GM12874 (cell line): ENCODE results near the gene PDX1.
A peak's percentile ranks its signal among the peaks of the same experiment; 100 is the strongest.

ENCODE experiments used
- CTCF ChIP-seq: IDR thresholded peaks from 2 replicates; pipeline ENCODE4 v1.5.1; 2011; ENCODE audit warnings: low read depth, mild to moderate bottlenecking, control low read depth, low read length, moderate library complexity; ENCODE audit not compliant: insufficient read depth

PDX1 gene

DNA sequence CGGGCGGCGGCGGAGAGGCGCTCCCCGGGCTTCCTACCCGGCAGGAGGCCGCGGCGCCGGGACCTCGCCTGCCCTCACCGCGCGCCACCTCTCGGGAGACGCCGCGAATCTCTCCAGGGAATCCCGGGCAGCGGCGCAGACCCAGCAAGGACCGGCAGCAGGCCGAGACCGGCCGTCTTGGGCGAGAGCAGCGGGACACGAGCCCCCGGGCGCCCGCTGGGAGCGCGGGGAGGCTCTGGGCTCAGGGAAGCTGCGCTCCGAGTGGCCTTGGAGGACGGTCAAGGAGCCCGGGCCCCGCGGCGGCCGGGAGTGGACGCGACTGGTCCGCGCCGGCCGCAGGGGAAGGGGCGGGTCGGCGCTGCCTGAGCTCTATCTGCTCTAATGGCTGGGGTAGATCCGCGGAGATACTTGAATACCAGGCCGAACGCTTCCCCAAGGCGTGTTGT lies 34.6 kb downstream of the PDX1 start:
- TF ChIP-seq CTCF = no peak

GRCh38 chr13:27955014-27955591 lies 35.3 kb downstream of the PDX1 start:
- no peak for TF ChIP-seq CTCF

DNA sequence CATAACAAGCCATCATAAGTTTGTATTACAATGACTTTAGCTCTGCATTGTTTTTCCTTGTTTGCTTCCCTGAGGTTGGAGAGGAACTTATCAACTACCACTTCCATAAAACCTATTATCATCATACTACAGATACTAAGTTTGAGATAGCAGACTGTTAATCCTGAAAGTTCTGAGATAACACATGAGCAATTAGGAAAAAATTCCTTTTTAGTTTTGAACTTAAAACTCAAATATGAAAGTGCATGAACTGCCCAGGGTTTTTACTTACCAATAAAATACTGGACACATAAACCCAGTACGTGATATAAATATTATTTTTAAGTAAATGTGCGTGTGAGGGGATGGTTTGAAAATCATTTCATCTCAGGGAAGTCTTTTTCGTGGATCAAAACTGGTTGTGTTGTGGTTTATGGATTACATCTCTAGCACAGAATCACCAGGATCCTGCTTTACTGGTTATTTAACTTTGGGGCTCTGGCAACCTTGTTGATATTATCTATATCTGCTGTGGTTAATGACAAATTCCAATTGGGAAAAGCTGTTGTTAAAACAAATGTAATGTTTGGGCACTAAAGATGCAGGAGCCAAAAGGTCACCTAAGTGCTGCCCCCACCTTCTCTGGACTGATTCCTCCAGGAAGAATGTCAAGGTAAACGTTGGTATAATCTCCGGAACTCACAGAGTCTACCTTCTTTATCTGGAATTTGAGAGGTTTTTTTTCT lies 36.9 kb downstream of the PDX1 start:
- TF ChIP-seq CTCF = no peak

GRCh38 chr13:27959976-27960361 lies 40.2 kb downstream of the PDX1 start:
- TF ChIP-seq CTCF = no peak

- peak; percentile 77 for TF ChIP-seq CTCF
Measured at GRCh38 chr13:27960362-27961226, 40.8 kb downstream of the PDX1 start.

DNA sequence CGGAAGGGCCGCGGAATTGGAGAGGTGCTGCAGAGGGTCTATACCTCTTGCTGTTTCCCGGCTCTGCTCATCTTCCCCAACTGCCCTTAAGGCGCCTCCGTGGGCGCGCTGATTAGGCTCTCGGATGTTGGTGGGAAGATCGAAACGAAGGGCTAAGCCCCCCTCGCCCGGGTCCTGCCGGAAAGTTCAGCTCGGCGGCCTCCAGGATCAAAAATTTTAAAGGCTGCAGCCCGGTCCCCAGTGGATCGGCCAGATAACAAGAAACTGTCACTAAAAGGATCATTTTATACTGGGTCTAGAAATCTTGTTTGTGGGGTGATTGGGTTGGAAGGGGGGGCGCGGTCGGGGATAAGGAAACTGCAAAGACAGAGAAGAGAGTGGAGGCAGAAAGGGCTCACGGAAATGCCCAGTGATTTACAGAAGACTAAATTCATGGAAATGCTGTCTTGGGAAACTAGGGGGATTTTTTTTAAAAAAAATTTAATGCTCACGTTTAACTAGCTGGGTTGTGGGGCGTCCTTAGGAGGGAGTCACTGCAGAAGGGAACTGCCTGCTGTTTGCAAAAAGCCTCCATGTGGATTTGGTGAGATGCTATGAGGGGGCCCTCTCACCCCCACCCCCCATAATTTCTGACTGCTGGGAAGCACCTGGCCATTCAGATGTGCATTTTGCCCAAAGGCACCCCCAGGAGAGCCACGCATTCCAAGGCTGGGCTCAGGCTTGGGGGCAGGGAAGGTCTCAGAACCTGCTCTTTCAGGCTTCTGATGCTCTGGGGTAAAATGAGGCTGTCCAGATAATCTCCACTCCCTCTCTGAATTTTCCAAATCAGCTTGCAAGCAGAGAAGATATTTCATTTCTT lies 41.7 kb downstream of the PDX1 start:
- no peak for TF ChIP-seq CTCF
